Spleen (tissue), 7 donors: ENCODE data around the gene PDLIM7.

Source experiments
- POLR2A ChIP-seq, 3 donors: fragments of 450-650 bp; IDR thresholded peaks; one replicate each; pipeline ENCODE4 v1.5.1; 2017; ENCODE audit warnings: antibody characterized with exemption in 3 of 3, mild to moderate bottlenecking in 1 of 3
- POLR2AphosphoS5 ChIP-seq, 3 donors: sonication (generic); formaldehyde crosslinking; IDR thresholded peaks; one replicate each; pipeline ENCODE4 v1.5.1; 2017; ENCODE audit warnings: antibody characterized with exemption in 3 of 3
- TF ChIP-seq, protein P1 (sequence below), 11 experiments: fragments of 200-600 bp in 7 of 11; fragments of 450-650 bp in 4 of 11; sonication (generic) in 4 of 11; IDR thresholded peaks in 8 of 11; conservative IDR thresholded peaks in 3 of 11; 1 replicate in 7 of 11; 2 replicates in 4 of 11; pipeline versions ENCODE4 v1.4.0 to v1.8.0; 2016 to 2021; ENCODE audit warnings: antibody characterized with exemption in 11 of 11, inconsistent platforms in 4 of 11, mild to moderate bottlenecking in 1 of 11
- donor health status: DM: no; HTN: no; CAD: no; lungs with moderate emphysema.
- donor health status: DM: no; HTN: no; CAD: no.
- donor health status: DM: no; HTN: no; CAD: no.

DNA sequence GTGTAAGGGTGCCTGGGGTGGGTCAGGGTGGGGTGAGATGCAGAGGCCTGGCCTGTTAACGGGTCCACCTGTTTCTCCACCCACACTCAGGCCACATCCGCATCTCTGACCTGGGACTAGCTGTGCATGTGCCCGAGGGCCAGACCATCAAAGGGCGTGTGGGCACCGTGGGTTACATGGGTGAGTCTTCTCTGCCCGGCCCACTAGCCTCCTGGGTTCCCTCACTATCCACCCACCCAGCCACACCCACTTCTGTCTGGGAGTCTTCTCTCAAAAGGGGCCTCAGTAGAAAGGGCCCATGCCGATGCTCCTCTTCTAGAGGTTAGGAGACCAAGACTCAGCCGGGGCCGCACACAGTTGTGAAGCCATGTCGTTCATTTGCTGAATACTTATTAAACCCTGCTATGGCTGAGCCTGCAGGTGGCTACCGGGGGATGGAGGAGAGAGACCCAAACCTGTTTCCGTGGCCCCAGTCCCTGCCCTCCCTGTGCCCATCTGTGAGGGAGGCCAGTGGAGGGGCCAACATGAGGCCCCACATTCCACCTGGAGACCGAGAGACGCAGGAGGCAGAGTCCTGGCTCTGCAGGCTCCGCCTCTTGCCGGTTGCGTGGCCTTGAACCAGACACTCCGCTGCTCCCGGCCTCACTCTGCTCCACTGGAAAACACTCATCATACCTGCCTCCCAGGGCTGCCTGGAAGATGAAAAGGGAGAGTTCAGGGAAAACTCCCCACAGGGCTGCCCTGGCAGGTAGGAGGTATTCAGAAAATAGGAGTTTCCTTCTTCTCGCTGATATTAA is 62.3 kb downstream of the PDLIM7 start:
- TF ChIP-seq, protein P1, sequence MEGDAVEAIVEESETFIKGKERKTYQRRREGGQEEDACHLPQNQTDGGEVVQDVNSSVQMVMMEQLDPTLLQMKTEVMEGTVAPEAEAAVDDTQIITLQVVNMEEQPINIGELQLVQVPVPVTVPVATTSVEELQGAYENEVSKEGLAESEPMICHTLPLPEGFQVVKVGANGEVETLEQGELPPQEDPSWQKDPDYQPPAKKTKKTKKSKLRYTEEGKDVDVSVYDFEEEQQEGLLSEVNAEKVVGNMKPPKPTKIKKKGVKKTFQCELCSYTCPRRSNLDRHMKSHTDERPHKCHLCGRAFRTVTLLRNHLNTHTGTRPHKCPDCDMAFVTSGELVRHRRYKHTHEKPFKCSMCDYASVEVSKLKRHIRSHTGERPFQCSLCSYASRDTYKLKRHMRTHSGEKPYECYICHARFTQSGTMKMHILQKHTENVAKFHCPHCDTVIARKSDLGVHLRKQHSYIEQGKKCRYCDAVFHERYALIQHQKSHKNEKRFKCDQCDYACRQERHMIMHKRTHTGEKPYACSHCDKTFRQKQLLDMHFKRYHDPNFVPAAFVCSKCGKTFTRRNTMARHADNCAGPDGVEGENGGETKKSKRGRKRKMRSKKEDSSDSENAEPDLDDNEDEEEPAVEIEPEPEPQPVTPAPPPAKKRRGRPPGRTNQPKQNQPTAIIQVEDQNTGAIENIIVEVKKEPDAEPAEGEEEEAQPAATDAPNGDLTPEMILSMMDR (IDR thresholded peaks at IDR 0.05 in 8 of 11, conservative IDR thresholded peaks at IDR 0.05 in 3 of 11): no peak
- TF ChIP-seq POLR2AphosphoS5 (IDR thresholded peaks at IDR 0.05) (peak in 1 of 3 donors; percentile 2), POLR2A (IDR thresholded peaks at IDR 0.05) (no peak)
